Upper lobe of left lung (tissue), 4 donors: ENCODE results near the gene ATP5PB.

Experiments
- CTCF ChIP-seq, 6 experiments: fragments of 450-650 bp in 4 of 6; fragments of 200-600 bp in 2 of 6; sonication (generic) in 2 of 6; IDR thresholded peaks; one replicate each; pipeline ENCODE4 v1.5.1; 2016 to 2019; ENCODE audit warnings: antibody characterized with exemption in 6 of 6
- POLR2A ChIP-seq, 4 donors: fragments of 450-650 bp; IDR thresholded peaks; one replicate each; pipeline ENCODE4 v1.5.1; 2016 to 2017; ENCODE audit warnings: antibody characterized with exemption in 4 of 4, mild to moderate bottlenecking in 2 of 4
- POLR2AphosphoS5 ChIP-seq, 2 donors: sonication (generic); formaldehyde crosslinking; IDR thresholded peaks; one replicate each; pipeline ENCODE4 v1.5.1; 2017; ENCODE audit warnings: antibody characterized with exemption in 2 of 2

GRCh38 chr1:111484391-111485026 lies 35.2 kb downstream of the ATP5PB start:
- no peak for TF ChIP-seq POLR2A (IDR thresholded peaks at IDR 0.05)
- no peak for TF ChIP-seq CTCF (IDR thresholded peaks at IDR 0.05)
- TF ChIP-seq POLR2AphosphoS5 (IDR thresholded peaks at IDR 0.05), result no peak
